GM18507 (cell line): ENCODE measurements around the gene C8B.

Experiments
- DNase-seq: peaks from one replicate; pipeline ENCODE4 v3.0.0; 2011; ENCODE audit warnings: low read depth; ENCODE audit not compliant: insufficient read length; ENCODE audit errors: extremely low spot score
- FAIRE-seq: peaks from 2 replicates; lab custom pipeline; 2011; peaks lifted over from hg19 to GRCh38; lab: Jason Lieb, UNC

C8B gene

DNA sequence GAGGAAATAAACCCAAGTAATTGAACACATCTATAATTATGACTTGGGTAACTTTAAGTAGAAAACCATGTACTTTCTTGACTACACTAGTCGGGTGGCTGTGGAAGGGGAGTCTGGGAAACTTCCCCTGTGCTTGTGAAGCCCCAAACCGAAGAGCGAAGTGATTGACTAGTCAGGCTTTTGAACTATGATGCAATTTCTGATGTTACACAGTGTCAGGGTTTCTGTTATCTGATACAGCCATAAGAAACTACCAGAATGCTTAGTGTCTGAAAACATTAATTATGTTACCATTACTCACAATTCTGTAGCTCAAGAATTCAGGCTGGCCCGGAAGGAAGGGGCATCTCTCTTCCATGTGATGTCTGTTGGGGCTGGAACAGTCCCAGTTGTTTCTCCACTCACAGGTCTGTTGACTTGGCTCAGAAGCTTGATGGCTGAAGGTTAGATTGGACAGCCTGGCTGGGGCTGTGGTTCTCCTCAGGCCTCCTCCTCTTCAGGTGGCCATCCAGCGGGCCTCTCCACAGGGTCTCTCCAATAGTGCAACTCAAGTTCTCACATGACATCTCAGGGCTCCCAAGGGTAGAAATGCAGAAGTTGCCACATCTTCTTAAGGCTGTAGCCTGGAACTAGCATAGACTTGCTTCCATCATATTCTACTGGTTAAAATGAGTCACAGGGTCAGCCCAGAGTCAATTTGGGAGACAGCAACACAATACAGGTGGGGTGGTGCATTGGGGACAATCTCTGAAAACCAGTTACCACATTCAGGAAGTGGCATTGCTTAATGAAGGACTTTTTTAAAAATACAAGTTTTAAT, 8.3 kb upstream of the C8B start:
- DNase-seq, result no peak
- no peak for FAIRE-seq

GRCh38 chr1:56972976-56973375, 7.2 kb upstream of the C8B start:
- no peak for FAIRE-seq

GRCh38 chr1:56970280-56970679, 4.5 kb upstream of the C8B start:
- no peak for FAIRE-seq

More at GRCh38 chr1:56972976-56973375, 7.2 kb upstream of the C8B start:
- no peak for DNase-seq

DNA sequence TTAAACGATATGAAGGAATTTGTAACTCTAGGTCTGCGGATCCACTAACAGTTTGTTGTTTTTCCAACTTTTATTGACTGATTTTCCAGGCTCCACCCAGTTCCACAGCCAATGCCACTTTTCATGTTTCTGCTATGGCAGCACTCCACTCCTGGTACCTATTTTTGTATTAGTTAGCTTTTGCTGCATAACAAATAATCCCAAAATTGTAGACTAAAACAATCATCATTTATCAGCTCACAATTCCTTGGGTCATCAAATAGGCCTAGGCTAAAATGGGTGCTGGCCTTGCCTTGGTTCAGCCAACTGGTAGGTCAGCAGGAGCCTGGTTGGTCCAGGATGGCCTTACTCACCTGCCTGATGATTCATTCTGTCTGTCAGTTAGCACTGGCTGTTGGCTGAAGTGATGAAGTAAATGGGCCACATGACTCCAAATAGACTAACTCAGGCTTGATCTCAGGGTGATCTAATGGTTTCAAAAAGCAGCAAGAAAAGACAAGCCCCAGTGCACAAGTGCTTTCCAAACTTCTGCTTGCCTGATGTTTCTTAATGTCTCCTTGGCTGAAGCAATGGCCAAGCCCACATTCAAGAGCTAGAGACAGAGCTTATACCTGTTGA, 3.2 kb upstream of the C8B start:
- no peak for DNase-seq
- no peak for FAIRE-seq

More at GRCh38 chr1:56970280-56970679, 4.5 kb upstream of the C8B start:
- DNase-seq, result no peak

GRCh38 chr1:56967900-56968832, 2.4 kb upstream of the C8B start:
- no peak for FAIRE-seq
- no peak for DNase-seq

- no peak for FAIRE-seq
These were observed 1.5 kb upstream of the C8B start for GRCh38 chr1:56967355-56967754.

DNA sequence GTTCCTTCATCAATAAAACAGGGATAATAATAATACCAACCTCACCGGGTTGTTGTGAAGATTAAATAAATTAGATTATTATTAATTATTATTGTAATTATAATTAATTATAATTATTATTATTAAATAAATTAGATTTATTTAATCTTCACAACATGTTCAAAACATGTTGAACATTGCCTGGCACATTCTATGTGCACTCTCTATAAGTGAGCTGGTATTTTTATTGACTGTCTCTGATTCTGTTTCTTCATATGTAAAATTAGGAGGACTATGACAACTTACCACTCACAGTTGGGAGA, 834 bp upstream of the C8B start:
- no peak for FAIRE-seq

More at GRCh38 chr1:56967355-56967754, 1.5 kb upstream of the C8B start:
- no peak for DNase-seq

DNA sequence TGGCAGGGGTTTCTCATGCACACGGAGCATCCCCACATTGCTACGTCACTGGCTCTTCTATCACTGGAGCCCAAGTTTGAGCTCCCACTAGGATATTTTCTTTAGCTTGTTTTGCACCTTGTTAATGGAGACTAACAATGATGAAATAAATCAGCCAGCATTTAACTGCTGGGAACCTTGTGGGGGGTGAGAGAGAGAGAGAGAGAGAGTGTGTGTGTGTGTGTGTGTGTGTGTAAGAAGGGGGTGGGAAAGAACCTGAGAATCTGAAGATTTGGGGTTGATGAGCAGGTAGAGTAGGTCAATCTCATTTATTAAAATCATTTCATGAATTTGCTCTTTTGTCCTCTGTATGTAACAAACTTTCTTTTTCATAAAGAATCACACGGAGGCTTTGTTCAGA, 624 bp downstream of the C8B start:
- FAIRE-seq (no peak), DNase-seq (no peak)

More for the DNA sequence above, 834 bp upstream of the C8B start:
- no peak for DNase-seq

- FAIRE-seq (no peak), DNase-seq (no peak)
These were observed 1.3 kb downstream of the C8B start for GRCh38 chr1:56964349-56965017.

DNA sequence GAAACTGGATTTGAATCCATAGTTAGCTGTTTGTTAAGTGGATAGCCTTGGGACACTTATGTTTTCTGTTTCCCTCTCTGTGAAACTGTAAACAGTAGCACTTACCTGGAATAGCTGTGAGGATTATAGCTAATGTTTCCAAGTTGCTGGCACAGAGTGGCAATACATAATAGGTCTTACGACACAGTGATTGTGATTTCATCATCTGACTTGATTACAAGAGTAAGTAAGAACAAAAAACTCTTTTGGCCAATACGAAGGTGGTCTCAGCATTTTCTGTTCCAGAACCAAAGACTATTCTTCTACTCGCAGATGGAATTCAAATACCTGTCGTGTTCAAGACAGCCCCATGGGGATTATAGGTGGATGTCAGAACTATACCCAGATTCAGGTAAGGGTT, 2.1 kb downstream of the C8B start:
- FAIRE-seq (no peak), DNase-seq (no peak)

GRCh38 chr1:56961426-56961825, 4.4 kb downstream of the C8B start:
- FAIRE-seq (no peak), DNase-seq (no peak)

- no peak for FAIRE-seq
- no peak for DNase-seq
These were observed 7.3 kb downstream of the C8B start for GRCh38 chr1:56958526-56958925.

DNA sequence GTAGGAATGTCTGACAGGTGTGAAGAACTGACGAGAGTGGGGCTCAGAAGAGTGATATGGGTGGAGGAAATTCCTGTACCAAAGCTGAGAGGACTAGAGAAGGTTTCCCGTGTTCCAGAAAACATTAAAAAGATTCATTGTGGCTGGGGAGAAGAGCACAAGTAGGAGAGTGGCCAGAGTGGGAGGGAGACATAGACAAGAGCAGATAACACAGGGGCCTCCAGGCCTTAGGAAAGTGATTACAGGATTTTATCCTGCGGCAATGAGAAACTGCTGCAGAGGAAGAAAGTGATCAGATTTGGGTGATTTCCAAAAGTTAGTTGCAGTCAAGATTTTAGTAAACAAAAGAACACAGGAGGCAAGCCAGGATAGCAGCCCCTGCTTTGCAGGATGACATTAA, 7.9 kb downstream of the C8B start:
- FAIRE-seq (no peak), DNase-seq (no peak)

GRCh38 chr1:56954664-56955063, 11.2 kb downstream of the C8B start:
- FAIRE-seq (no peak), DNase-seq (no peak)

GRCh38 chr1:56953386-56953785, 12.4 kb downstream of the C8B start:
- DNase-seq, result no peak
- no peak for FAIRE-seq

DNA sequence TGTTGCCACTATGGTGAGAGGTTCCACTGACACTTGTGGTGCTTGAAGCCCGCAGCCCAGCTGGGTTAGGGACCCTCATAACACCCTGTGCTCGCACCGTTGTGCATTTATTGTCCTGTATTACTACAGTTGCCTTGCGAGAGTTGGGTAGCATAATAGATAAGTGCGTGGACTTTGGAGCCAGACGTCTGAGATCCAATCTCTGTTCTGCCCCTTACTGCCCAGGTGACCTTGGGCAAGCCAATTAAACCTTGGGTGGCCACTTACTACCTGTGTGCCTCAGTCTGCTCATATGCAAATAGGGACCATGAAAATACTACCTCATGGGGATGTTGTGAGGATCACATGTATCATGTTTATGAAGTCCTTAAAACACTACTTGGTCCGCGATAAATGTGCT, 13.3 kb downstream of the C8B start:
- DNase-seq (no peak), FAIRE-seq (no peak)

DNA sequence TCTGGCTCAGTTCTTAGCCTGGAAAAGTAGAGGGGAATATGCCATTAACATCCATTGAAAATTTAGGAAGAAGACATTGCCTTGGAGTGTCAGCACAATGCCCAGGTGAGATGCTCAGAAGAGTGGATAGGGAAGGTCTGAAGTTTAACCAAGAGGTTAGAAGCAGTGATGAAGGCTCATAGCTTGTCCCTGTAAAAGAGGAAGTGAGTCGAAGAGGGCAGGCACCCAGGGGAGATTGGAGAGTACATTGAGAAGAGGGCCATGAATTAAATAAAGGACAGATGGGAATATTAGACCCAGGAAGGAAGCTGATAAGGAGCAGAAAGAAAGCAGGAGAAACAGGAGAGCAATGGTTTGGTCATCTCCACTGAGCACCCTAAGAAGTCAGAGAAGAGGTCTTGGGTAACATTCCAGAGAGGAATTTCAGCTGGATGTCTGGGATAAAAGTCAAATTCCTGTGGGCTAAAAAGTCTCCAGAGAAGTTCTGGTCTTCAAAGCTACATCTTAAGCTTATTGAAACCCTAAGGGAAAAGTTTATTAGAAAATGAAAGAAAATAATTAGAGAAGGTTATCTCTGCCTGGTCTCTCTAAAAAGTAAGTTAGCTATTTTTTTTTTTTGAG, 17.3 kb downstream of the C8B start:
- FAIRE-seq, result no peak

DNA sequence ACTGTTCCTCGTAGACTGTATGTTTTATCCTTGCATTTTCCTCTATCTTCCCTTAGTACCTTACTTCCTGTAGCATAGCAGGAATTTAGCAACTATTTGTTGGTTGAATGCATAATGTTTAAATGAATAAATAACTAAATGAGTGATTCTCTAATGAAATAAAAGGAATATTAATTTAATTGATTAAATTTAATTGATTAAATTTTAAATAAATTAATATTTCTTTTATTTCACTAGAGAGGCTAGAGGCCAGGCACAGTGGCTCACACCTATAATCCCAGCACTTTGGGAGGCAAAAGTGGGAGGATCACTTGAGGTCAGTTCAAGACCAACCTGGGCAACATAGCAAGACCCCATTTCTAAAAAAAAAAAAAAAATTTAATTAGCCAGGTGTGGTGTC, 25.8 kb downstream of the C8B start:
- DNase-seq (no peak), FAIRE-seq (no peak)

More for the DNA sequence above, 17.3 kb downstream of the C8B start:
- no peak for DNase-seq

- DNase-seq, result no peak
- no peak for FAIRE-seq
These were observed 26.6 kb downstream of the C8B start for GRCh38 chr1:56939209-56939608.
